Fibroblast of skin of left quadriceps (primary cell): ENCODE measurements around the gene PRR19.
A peak's percentile ranks its signal among the peaks of the same experiment; 100 is the strongest.
"Not testable (repeated sequence)": the region's sequence is repeated elsewhere in the genome, so short reads cannot be mapped to it uniquely, and the experiment has no call there.

Experiments used
- DNase-seq, 2 experiments: peaks; one replicate each; pipeline ENCODE4 v3.0.0-alpha.2; 2013; ENCODE audit warnings: low read depth in 2 of 2

PRR19 gene

GRCh38 chr19:42325308-42325895 lies 23.5 kb downstream of the PRR19 start, which contains the start of gene MEGF8:
MEGF8 (plus strand) TSS chr19:42325635; CDS start chr19:42326244, 609 bp downstream.
- DNase-seq, result peak; percentile 98

DNA sequence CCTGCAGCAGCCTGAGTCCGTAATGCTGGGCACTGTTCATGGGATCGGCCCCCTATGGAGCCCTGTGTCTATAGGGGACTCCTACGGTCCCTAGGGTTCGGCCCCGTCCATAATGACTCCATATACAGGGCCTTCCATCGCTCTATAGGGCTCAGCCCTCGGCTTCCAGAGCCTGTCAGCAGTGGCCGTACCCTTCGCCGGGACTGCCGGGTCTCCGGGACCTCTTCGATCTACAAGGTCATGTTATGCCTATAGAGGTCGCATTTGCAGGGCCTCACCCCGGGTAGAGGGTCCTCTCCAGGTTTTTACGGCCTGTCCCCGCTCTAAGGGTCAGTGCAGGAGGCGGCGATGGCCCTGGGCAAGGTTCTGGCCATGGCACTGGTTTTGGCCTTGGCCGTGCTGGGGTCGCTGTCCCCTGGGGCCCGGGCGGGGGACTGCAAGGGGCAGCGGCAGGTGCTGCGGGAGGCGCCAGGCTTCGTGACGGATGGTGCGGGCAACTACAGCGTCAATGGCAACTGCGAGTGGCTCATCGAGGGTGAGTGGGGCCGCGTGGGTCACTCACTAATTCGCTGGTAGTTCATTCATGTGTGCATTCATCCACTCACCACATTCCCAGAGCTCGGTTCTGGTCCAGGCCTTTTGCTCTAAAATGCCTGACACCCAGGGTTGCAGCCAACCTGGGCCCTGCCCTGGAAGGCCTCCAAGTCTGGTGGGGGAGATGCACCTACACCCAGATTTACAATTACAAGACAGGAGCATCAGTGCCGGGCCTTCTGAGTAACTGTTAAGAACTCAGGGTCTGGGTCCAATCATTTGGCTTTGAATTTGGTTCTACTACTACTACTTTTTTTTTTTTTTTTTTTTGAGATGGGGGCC lies 24.2 kb downstream of the PRR19 start:
- DNase-seq, result no peak

DNA sequence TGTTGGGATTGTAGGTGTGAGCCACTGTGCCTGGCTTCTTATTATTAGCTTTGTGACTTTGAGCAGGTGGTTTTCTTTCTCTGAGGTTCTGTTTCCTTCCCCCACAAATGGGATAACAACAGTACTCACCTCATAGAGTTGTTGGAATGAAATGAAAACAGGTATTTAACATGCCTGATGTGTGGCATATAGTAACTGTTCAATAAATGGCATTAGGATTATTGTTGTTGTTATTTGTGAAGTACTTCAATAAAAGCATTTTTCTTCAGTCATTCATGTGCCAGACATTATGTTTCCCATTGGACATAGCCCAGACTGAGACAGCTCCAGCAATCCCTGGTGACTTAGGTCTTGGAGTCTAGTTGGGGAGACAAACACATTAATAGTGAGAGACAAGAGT lies 25.0 kb downstream of the PRR19 start:
- no peak for DNase-seq

- DNase-seq, result no peak
Measured at GRCh38 chr19:42327381-42327780, 25.4 kb downstream of the PRR19 start.

GRCh38 chr19:42328106-42328505 lies 26.2 kb downstream of the PRR19 start:
- DNase-seq, result no peak

- DNase-seq, result no peak
Measured at GRCh38 chr19:42328854-42329253, 26.9 kb downstream of the PRR19 start.

- DNase-seq, result peak; percentile 48 to 49
Measured at GRCh38 chr19:42330241-42330711, 28.3 kb downstream of the PRR19 start.

DNA sequence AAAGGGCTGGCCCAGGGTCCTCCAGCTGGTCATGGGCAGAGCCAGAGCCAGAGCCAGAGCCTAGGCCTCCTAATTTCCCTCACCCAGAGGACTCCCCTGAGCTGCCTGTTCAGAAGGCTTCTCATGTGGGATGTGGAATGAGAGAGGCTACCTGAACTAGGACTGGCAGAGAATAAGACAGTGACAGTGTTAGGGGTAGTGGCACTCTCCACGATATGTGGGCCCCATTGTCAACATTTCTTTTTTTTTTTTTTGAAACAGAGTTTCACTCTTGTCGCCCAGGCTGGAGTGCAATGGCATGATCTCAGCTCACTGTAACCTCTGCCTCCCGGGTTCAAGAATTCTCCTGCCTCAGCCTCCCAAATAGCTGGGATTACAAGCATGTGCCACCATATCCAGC lies 29.4 kb downstream of the PRR19 start:
- not testable (repeated sequence) for DNase-seq

GRCh38 chr19:42332059-42332458 lies 30.1 kb downstream of the PRR19 start:
- no peak for DNase-seq

GRCh38 chr19:42333018-42333417 lies 31.1 kb downstream of the PRR19 start:
- no peak for DNase-seq

DNA sequence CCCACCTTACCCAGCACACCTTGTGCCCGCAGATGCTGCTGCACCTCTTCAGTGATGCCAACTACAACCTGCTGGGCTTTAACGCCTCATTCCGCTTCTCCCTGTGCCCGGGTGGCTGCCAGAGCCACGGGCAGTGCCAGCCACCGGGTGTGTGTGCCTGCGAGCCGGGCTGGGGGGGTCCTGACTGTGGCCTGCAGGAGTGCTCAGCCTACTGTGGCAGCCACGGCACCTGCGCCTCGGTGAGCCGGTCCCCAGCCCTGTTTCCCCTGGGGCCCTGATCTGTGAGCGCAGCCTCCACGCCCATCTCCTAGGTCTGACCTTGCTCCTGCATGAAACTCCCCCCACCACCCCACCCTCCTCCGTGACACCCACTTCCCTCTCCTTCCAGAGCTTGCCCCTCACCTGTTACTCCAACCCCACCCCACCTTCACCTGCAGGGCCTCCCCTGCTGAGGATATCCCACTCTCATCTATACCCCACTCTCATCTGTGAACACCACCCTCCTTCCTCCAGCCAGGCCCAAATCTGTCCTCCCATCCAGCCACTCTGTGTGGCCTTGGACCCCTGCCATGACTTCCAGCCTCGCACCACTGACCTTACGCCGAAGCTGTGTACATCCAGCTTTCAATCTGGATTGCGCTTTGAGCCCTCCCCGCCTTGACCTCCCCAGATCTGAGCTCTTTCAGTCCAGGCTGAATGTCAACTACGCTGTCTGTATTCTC lies 32.2 kb downstream of the PRR19 start:
- DNase-seq, result no peak

DNA sequence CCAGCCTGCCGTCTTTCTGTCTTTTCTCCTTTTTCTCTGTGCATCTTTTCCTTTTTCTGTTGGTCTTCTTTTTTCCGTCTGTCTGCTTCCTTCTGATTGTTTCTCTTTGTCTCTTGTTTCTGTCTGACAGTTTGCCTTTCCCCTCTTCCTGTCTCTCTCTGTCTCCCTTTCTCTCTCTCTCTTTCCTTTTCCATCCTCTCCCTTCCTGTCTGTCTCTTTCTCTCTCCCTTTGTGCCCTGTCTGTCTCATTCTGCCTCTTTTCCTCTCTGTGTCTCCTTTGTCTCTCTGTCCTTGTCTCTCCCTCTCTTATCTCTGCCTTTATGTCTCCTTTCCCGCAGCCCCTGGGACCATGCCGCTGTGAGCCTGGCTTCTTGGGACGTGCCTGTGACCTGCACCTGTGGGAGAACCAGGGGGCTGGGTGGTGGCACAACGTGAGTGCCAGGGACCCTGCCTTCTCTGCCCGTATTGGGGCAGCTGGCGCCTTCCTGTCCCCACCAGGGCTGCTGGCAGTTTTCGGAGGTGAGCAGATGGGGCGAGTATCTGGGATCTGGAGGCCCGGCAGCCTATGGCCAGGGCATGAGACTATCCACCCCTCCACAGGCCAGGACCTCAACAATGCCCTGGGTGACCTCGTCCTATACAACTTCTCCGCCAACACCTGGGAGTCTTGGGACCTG lies 32.9 kb downstream of the PRR19 start:
- no peak for DNase-seq

DNA sequence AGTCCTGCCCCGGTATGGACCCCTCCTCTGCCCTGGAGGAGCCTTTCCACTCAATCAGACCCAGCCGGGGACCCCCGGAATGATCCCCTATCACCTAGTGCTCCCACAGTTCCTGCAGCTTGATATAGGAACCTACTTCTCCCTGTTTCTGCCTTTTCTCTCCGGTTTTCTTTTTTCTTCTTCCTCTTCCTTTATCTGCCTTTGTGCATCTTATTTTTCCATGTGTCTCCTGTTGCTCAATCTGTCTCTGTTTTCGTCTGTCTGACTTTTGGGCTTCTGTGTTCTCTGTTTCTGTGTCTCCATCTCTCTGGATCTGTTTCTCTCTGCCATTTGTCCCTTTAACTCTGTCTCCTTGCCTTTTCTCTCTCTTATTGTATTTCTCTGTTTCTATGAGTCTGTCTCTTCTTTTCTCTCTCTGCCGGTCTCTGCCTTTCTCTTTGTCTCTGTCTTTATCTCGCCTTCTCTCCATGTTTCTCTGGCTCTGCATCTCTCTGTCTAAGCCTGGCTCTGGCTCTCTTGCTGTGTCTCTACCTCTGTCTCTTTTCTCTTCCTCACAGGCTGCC lies 33.5 kb downstream of the PRR19 start:
- no peak for DNase-seq

GRCh38 chr19:42335971-42336370 lies 34.0 kb downstream of the PRR19 start:
- DNase-seq, result no peak

- DNase-seq, result not testable (repeated sequence)
Measured at GRCh38 chr19:42339126-42339860, 37.4 kb downstream of the PRR19 start.

DNA sequence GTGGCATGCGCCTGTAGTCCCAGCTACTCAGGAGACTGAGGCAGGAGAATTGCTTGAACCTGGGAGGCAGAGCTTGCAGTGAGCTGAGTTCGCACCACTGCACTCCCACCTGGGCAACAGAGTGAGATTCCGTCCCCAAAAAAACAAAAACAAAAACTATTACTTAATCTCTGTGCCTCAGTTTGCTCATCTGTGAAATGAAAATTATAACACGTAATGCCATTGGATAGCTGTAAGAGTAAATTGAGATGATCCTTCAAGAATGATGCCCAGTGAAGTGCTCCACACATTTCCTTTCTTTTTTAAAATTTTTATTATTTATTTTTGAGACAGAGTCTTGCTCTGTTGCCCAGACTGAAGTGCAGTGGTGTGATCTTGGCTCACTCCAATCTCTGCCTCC lies 38.0 kb downstream of the PRR19 start:
- DNase-seq, result not testable (repeated sequence)

- DNase-seq, result no peak
Measured at GRCh38 chr19:42343344-42344110, 41.6 kb downstream of the PRR19 start.

DNA sequence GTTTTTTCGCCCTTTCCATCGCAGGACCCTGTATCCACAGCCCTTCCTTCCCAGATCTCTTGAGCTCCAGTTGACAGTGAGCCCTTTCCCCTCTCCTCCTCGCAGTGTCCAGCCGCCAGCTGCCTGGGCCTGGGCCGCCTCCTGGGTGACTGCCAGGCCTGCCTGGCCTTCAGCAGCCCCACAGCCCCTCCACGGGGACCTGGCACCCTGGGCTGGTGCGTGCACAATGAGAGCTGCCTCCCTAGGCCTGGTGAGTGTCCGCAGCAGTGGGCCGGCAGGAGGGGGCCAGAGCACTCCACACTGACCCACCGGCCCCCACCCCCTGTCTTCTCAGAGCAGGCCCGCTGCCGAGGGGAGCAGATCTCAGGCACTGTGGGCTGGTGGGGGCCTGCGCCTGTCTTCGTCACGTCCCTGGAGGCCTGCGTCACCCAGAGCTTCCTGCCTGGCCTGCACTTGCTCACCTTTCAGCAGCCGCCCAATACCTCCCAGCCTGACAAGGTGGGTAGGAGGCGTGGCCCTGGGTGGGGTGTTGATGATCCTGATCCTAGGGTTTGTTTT lies 42.5 kb downstream of the PRR19 start:
- DNase-seq, result no peak

- peak; percentile 17 to 28 for DNase-seq
Measured at GRCh38 chr19:42345191-42345812, 43.4 kb downstream of the PRR19 start.
